Measurements from ENCODE around the gene FAM209A.

Gene FAM209A

GRCh38 chr20:56537997-56538396 is 13.5 kb downstream of the FAM209A start:
- no peaks in the 10 kb centered on the region for H3K36me3 ChIP-seq (ENCODE audit: insufficient read depth, low read length)
- no peaks in the 10 kb centered on the region for H4K20me1 ChIP-seq (ENCODE audit: insufficient read depth, low read length)
- H3K27ac ChIP-seq (ENCODE audit: low read depth, low read length, poor library complexity, severe bottlenecking): no peak overlapping the region
- no peak overlapping the region for H3K4me2 ChIP-seq (ENCODE audit: low read length)
- TF ChIP-seq CTCF (IDR thresholded peaks at IDR 0.05; ENCODE audit: low read length): no peak
- H3K79me2 ChIP-seq (ENCODE audit: insufficient read depth, low read length): no peaks in the 10 kb centered on the region
- H3K4me1 ChIP-seq (ENCODE audit: insufficient read depth, low read length, severe bottlenecking): no peaks in the 10 kb centered on the region
- H3K9ac ChIP-seq (ENCODE audit: low read length): no peak overlapping the region
- no peaks in the 10 kb centered on the region for H3F3A ChIP-seq (ENCODE audit: insufficient read depth, low read length)
- H3K27me3 ChIP-seq (ENCODE audit: insufficient read depth, low read length): no peaks in the 10 kb centered on the region
- no peaks in the 10 kb centered on the region for H3K9me2 ChIP-seq (ENCODE audit: low read depth, low read length)
- H3K4me3 ChIP-seq (ENCODE audit: low read depth, low read length, poor library complexity, severe bottlenecking): no peak overlapping the region
- H3K9me3 ChIP-seq (ENCODE audit: low read length): no peaks in the 10 kb centered on the region
- no peak overlapping the region for H2AFZ ChIP-seq (ENCODE audit: low read length)

DNA sequence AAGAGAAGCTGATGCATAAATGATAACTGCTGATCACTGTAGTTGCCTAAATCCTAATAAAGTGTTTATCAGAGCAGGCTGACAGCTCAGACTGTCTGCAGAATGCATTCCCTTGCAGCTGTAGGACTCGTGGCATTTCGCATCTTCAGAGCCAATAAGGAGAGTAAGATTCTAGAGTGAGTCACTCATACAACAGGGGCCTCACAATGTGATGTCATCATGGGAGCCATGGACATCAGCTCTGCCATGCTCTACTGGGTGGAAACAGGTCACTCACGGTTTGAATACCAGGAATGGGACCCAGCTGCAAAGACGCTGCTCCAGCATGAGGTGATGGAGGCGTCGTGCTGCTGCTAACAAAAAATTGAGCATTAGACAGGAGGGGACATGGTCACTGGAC is 15.9 kb downstream of the FAM209A start:
- Histone ChIP-seq H3K9me3 (ENCODE audit: low read length) (no peaks in the 10 kb centered on the region), H4K20me1 (ENCODE audit: insufficient read depth, low read length) (no peaks in the 10 kb centered on the region), H3K36me3 (ENCODE audit: insufficient read depth, low read length) (no peaks in the 10 kb centered on the region), H3K9me2 (ENCODE audit: low read depth, low read length) (no peaks in the 10 kb centered on the region), H3K9ac (ENCODE audit: low read length) (no peak overlapping the region), H3K4me3 (ENCODE audit: low read depth, low read length, poor library complexity, severe bottlenecking) (no peak overlapping the region), H3F3A (ENCODE audit: insufficient read depth, low read length) (no peaks in the 10 kb centered on the region), H2AFZ (ENCODE audit: low read length) (no peak overlapping the region), H3K4me2 (ENCODE audit: low read length) (no peak overlapping the region), H3K27me3 (ENCODE audit: insufficient read depth, low read length) (no peaks in the 10 kb centered on the region), H3K79me2 (ENCODE audit: insufficient read depth, low read length) (no peaks in the 10 kb centered on the region), H3K4me1 (ENCODE audit: insufficient read depth, low read length, severe bottlenecking) (no peaks in the 10 kb centered on the region), H3K27ac (ENCODE audit: low read depth, low read length, poor library complexity, severe bottlenecking) (no peak overlapping the region)
- no peak for TF ChIP-seq CTCF (IDR thresholded peaks at IDR 0.05; ENCODE audit: low read length)
- TF ChIP-seq EZH2 (IDR thresholded peaks at IDR 0.05; ENCODE audit: borderline replicate concordance, low read length): no peak

DNA sequence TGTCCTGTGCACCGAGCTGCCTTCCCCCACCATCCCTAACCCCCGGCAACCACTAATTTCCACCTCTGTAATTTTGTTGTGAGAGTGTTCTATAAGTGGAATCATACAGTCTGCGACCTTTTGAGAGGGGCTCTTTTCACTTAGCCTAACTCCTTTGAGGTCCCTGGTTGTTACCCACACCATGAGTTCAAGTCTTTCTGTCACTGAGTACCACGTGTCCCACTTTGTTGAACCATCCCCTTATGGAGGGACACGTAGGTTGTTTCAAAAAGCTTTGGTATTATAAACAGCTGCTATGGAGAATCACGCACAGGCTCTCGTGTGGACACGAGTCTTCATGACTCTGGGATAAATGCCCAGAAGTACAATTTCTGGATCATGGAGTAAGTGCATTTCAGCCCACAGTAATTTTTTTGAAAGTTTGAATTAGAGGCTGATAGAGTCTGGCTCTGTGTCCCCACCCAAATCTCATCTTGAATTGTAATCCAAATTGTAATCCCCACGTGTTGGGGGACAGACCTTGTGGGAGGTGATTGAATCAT is 18.0 kb downstream of the FAM209A start:
- Histone ChIP-seq H3K9me2 (ENCODE audit: low read depth, low read length) (no peaks in the 10 kb centered on the region), H3K36me3 (ENCODE audit: insufficient read depth, low read length) (no peaks in the 10 kb centered on the region), H3K4me2 (ENCODE audit: low read length) (no peak overlapping the region), H3K9ac (ENCODE audit: low read length) (no peak overlapping the region), H3K27ac (ENCODE audit: low read depth, low read length, poor library complexity, severe bottlenecking) (no peak overlapping the region), H2AFZ (ENCODE audit: low read length) (no peak overlapping the region), H4K20me1 (ENCODE audit: insufficient read depth, low read length) (no peaks in the 10 kb centered on the region), H3K4me1 (ENCODE audit: insufficient read depth, low read length, severe bottlenecking) (no peaks in the 10 kb centered on the region), H3K4me3 (ENCODE audit: low read depth, low read length, poor library complexity, severe bottlenecking) (no peak overlapping the region), H3K9me3 (ENCODE audit: low read length) (no peaks in the 10 kb centered on the region), H3K79me2 (ENCODE audit: insufficient read depth, low read length) (no peaks in the 10 kb centered on the region), H3K27me3 (ENCODE audit: insufficient read depth, low read length) (no peaks in the 10 kb centered on the region; the same call in 1 of the 2 replicates), H3F3A (ENCODE audit: insufficient read depth, low read length) (no peaks in the 10 kb centered on the region)
- TF ChIP-seq CTCF (IDR thresholded peaks at IDR 0.05; ENCODE audit: low read length): no peak
- TF ChIP-seq EZH2 (IDR thresholded peaks at IDR 0.05; ENCODE audit: borderline replicate concordance, low read length): no peak
